ENCODE results near the gene EIPR1. TPM values are rescaled to one million over a fixed set of nuclear protein-coding genes. Genes with fewer than 3 reads are reported as not detected.

Gene EIPR1
- total and polyA plus RNA-seq, 4 donors: 12.0 to 26.8 (median 23.4) TPM

- Histone ChIP-seq H3K9ac (ENCODE audit: insufficient read depth in 1 of 2, low read length in 2 of 2) (no peak overlapping the region), H3K36me3 (ENCODE audit: control insufficient read depth in 4 of 4, insufficient read depth in 4 of 4, low read length in 4 of 4) (peaks cover 0 to 4% (median 0%) of the 10 kb centered on the region in 4 donors), H3K4me3 (no peak overlapping the region), H3K27me3 (ENCODE audit: control insufficient read depth in 3 of 3, insufficient read depth in 3 of 3, low read length in 2 of 3) (no peaks in the 10 kb centered on the region), H3K4me1 (ENCODE audit: control insufficient read depth in 5 of 5, insufficient read depth in 5 of 5, low read length in 5 of 5) (no peaks in the 10 kb centered on the region), H3K9me3 (ENCODE audit: control insufficient read depth in 4 of 4, insufficient read depth in 3 of 4, low read length in 3 of 4) (peaks cover 0 to 2% (median 0%) of the 10 kb centered on the region in 4 donors), H3K27ac (ENCODE audit: low read depth in 1 of 2, low read length in 1 of 2) (no peak overlapping the region)
- DNase-seq: no peak
- 93 to 96% methylated on average over 13 of the region's 13 CpGs for WGBS, 2 donors
- TF ChIP-seq CTCF (IDR thresholded peaks at IDR 0.05; ENCODE audit: control extremely low read depth, extremely low read depth): no peak
- no peak for ATAC-seq (ENCODE audit: insufficient read depth, low FRiP score)
Measured at GRCh38 chr2:3256605-3257004, 121.0 kb downstream of the EIPR1 start.

- H3K36me3 ChIP-seq (ENCODE audit: control insufficient read depth in 4 of 4, insufficient read depth in 4 of 4, low read length in 4 of 4): peaks cover 0 to 4% (median 0%) of the 10 kb centered on the region in 4 donors
- no peak overlapping the region for H3K27ac ChIP-seq (ENCODE audit: low read depth in 1 of 2, low read length in 1 of 2)
- DNase-seq (no peak), ATAC-seq (ENCODE audit: insufficient read depth, low FRiP score) (no peak)
- no peaks in the 10 kb centered on the region for H3K27me3 ChIP-seq (ENCODE audit: control insufficient read depth in 3 of 3, insufficient read depth in 3 of 3, low read length in 2 of 3)
- peaks cover 0 to 2% (median 0%) of the 10 kb centered on the region in 4 donors for H3K9me3 ChIP-seq (ENCODE audit: control insufficient read depth in 4 of 4, insufficient read depth in 3 of 4, low read length in 3 of 4)
- TF ChIP-seq CTCF (IDR thresholded peaks at IDR 0.05; ENCODE audit: control extremely low read depth, extremely low read depth): no peak
- WGBS, 2 donors: 97 to 98% methylated on average over 16 of the region's 16 CpGs
- H3K4me3 ChIP-seq: no peak overlapping the region
- H3K4me1 ChIP-seq (ENCODE audit: control insufficient read depth in 5 of 5, insufficient read depth in 5 of 5, low read length in 5 of 5): no peaks in the 10 kb centered on the region
- H3K9ac ChIP-seq (ENCODE audit: insufficient read depth in 1 of 2, low read length in 2 of 2): no peak overlapping the region
Measured at GRCh38 chr2:3256157-3256556, 121.5 kb downstream of the EIPR1 start.

GRCh38 chr2:3254442-3254941 is 123.1 kb downstream of the EIPR1 start:
- 92 to 93% methylated on average over 10 of the region's 10 CpGs for WGBS, 2 donors
- no peak for ATAC-seq (ENCODE audit: insufficient read depth, low FRiP score)
- no peak overlapping the region for H3K27ac ChIP-seq (ENCODE audit: low read depth in 1 of 2, low read length in 1 of 2)
- H3K4me1 ChIP-seq (ENCODE audit: control insufficient read depth in 5 of 5, insufficient read depth in 5 of 5, low read length in 5 of 5): no peaks in the 10 kb centered on the region
- no peak overlapping the region for H3K4me3 ChIP-seq
- H3K27me3 ChIP-seq (ENCODE audit: control insufficient read depth in 3 of 3, insufficient read depth in 3 of 3, low read length in 2 of 3): no peaks in the 10 kb centered on the region
- no peak for TF ChIP-seq CTCF (IDR thresholded peaks at IDR 0.05; ENCODE audit: control extremely low read depth, extremely low read depth)
- peaks cover 0 to 11% (median 5%) of the 10 kb centered on the region in 4 donors for H3K9me3 ChIP-seq (ENCODE audit: control insufficient read depth in 4 of 4, insufficient read depth in 3 of 4, low read length in 3 of 4)
- peaks cover 0 to 4% (median 0%) of the 10 kb centered on the region in 4 donors for H3K36me3 ChIP-seq (ENCODE audit: control insufficient read depth in 4 of 4, insufficient read depth in 4 of 4, low read length in 4 of 4)
- DNase-seq: no peak
- H3K9ac ChIP-seq (ENCODE audit: insufficient read depth in 1 of 2, low read length in 2 of 2): no peak overlapping the region

GRCh38 chr2:3253913-3254441 is 123.6 kb downstream of the EIPR1 start:
- no peaks in the 10 kb centered on the region for H3K4me1 ChIP-seq (ENCODE audit: control insufficient read depth in 5 of 5, insufficient read depth in 5 of 5, low read length in 5 of 5)
- 86 to 92% methylated on average over 15 of the region's 15 CpGs for WGBS, 2 donors
- H3K9ac ChIP-seq (ENCODE audit: insufficient read depth in 1 of 2, low read length in 2 of 2): no peak overlapping the region
- no peak overlapping the region for H3K4me3 ChIP-seq
- no peak overlapping the region for H3K27ac ChIP-seq (ENCODE audit: low read depth in 1 of 2, low read length in 1 of 2)
- TF ChIP-seq CTCF (IDR thresholded peaks at IDR 0.05; ENCODE audit: control extremely low read depth, extremely low read depth): no peak
- DNase-seq (no peak), ATAC-seq (ENCODE audit: insufficient read depth, low FRiP score) (no peak)
- H3K36me3 ChIP-seq (ENCODE audit: control insufficient read depth in 4 of 4, insufficient read depth in 4 of 4, low read length in 4 of 4): peaks cover 0 to 4% (median 0%) of the 10 kb centered on the region in 4 donors
- H3K27me3 ChIP-seq (ENCODE audit: control insufficient read depth in 3 of 3, insufficient read depth in 3 of 3, low read length in 2 of 3): no peaks in the 10 kb centered on the region
- peaks cover 0 to 14% (median 5%) of the 10 kb centered on the region in 4 donors for H3K9me3 ChIP-seq (ENCODE audit: control insufficient read depth in 4 of 4, insufficient read depth in 3 of 4, low read length in 3 of 4)
